GM18526 (cell line): ENCODE data around the gene CTBP1.

Experiments
- POLR2A ChIP-seq: IDR thresholded peaks from 3 replicates; pipeline ENCODE4 v1.6.1; 2011; ENCODE audit not compliant: insufficient read length; ENCODE audit errors: extremely low read depth

The CTBP1 gene

DNA sequence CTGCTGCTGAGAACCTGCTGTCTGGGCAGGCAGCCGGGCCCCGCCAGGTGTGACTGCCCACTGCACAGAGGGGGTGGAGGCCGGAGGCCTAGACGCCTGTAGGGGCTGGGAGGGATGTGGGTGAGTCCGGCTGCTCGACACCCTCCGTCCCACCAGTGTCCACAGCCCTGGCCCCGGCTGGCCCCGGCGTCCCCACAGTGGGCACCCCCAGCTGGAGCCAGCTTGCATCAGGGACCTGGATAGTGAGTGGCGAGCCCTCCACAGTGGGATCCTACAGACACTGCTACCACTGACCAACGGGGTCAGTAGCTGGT is 41.8 kb downstream of the CTBP1 start:
- no peak for TF ChIP-seq POLR2A

- TF ChIP-seq POLR2A, result no peak
These were observed 42.4 kb downstream of the CTBP1 start for GRCh38 chr4:1206299-1207156.

DNA sequence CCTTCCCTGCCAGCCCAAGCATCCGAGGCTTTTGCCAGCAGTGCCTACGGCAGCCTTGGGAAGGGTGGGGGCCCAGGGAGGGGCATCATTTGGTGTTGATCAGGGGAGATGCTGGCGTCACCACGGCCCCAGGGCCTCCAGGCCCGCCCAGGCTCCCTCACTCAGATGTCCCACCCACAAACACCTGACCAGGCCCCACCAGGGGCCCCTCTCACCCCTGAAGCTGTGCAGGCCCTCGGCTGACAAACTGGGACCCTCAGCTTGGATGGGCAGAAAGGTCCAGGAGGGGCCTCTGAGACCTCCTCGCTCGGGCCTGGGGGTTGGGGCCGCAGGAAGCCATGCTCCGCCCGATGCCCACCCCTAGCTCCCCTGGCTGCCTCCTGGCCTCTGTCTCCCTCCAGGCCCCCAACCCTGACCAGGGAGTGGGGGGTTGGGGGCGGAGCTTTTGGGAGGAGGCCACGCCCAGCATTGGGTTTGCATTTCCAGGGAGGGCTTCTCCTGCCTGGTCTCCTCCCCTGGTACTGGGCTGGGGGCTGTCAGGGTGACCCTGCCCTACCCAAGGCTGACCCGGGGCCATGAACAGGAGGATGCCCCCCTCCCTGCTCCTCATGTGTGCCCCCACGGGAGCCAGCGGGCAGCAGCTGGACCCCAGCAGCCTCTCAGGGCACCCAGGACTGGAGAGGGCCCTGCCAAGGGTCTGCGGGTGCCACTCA is 43.2 kb downstream of the CTBP1 start:
- no peak for TF ChIP-seq POLR2A

DNA sequence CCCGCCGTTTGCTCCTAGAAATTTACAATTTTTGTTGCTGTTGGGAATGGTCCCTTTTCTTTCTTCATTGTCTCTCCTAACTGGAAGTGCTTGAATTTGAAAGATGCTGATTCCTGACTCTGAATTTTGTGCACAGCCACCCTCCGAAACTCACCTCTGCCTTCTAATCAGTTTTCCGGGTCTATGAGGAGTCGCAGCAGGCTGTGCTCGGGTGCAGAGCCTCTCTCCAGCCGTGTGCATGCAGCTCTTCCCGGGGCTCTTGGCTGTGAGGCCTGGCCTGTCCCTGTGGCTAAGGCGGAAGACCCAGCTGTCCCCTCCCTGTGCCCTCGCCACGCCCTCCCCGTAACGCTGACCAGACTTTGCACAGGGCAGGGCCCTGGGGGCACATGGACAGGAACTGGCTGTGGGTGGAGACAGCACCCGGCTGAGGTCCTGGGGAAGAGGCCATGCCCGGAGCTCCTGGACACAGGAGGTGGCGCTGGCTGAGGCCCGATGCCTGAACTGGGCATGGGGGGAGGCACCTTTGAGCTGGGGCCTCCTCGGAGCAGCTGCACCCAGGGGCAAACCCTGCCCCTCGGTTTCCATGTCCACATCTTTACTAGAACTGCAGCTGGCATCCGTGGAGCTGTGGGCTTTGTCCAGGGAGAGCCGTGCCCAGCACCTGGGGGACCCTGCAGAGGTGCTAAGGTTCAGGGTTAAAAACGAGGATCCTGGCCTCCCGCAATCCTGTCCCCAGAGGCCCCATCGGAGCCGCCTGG is 43.9 kb downstream of the CTBP1 start:
- no peak for TF ChIP-seq POLR2A

DNA sequence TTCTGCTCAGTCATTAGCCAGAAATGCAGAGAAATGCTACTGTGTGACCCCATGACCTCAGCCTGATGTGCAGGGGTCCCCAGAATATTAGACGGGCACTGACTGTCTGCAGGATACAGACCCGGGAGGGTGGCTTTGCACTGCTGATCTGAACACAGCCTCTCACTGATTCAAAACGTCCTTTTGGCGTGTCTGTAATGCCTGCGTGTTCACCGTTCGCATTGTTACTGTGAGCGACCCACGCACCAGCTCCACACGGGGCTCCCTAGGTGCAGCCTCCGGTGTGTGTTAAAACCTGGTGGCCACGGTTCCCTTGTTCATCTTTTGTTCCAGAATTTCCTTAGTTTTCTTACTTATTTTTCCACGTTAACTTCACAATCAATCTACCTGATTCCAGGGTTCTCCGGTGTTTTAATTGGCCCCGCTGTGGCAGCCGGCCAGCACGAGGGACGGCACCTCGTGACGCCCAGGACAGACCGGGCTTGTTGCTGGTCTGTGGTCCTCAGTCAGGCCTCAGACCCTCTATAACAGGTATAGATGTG is 44.6 kb downstream of the CTBP1 start:
- TF ChIP-seq POLR2A, result no peak

GRCh38 chr4:1203026-1203616 is 45.8 kb downstream of the CTBP1 start:
- no peak for TF ChIP-seq POLR2A

GRCh38 chr4:1202526-1203011 is 46.4 kb downstream of the CTBP1 start:
- no peak for TF ChIP-seq POLR2A

DNA sequence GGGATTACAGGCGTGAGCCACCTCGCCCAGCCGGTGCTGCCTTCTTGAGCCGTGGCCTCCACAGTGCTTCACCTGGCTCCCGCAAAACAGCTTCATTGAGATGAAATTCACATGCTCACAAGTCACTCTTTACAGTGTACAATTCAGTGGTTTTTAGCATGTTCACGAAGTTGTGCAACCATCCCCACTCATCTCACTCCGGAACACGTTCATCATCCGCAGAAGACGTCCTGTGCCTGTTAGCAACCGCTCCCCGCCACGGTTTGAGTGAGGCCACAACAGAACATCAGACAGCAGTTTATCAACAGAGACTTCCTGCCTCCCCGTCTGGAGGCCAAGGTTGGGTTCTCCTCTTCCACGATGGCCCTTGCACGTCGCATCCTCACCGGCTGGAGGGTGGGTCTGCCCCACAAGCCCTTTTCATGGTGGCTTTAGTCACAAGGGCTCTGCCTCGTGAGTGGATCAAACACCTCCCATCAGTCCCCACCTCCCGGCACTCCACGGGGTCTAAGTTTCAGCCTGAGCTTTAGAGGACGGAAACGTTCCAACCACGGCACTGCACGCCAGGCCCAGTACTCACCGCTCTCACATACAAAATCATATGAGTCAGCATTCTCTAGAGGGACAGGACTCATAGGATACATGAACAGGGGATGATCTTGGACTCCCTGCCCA is 46.9 kb downstream of the CTBP1 start:
- no peak for TF ChIP-seq POLR2A

GRCh38 chr4:1200425-1201035 is 48.4 kb downstream of the CTBP1 start:
- no peak for TF ChIP-seq POLR2A

DNA sequence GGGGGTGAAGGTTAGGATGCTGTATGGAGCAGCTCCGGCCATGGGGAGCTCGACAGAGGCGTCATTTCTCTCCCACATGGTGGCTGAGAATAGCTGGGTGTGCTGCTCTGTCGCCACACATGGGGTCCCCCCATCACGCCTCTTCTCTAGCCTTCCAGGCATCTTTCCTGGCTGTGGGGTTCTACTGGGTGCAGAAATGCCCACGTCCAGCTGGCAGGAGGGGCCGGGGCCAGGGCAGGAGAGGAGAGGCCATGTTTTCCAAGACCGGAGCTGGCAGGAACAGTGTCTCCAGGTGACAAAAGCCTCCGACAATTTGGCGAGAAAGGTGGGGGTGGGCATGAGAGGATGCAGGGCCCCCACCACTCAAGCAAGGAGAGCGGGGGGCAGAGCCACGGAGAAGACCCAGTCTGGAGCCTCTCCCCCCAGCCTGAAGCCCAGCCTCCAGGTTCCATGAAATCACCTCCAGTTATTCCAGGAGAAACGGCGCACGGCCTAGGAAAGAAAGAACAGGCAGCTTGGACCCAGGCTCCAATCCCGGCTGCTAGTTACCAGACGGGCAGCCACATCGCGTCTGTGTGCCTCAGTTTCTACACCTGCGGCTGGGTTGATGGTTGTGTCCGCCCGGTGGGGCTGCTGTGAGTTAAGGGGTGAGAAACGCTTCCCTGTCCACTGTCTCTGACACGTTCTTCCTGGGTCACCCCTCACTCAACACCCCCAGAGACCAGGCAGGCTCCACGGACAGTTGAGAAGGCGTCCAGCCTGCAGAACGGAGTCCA is 49.2 kb downstream of the CTBP1 start:
- TF ChIP-seq POLR2A, result no peak

DNA sequence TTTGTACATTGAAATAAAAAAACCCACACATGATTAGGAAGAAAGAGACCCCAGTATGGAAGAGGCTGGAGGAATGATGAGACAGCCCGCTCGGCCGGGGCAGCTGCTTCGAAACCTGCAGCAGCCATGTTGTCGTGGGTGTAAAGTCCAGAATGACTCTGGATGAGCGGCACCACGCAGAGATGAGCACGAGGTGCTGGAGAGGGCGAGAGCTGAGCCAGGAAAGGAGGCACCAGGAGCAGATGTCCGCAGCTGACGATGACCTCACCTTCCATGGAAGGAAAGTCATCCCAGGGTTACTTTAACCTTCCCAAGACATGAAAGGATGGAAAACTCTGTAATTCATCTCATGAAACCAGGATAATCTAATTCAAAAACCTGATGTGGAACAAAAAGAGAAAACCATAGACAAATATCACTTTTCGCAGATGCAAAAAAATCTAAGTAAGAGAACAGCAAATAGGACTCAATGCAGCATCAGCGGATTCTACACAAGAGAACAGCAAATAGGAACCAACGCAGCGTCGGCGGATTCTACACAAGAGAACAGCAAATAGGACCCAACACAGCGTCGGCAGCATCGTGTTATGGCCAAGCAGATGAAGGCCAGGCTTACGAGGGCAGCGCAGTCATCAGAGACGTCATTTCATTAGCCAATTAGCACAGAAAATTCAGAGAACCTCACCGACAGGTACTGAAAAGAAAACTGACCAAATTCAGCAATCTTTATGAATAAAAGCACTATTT is 50.7 kb downstream of the CTBP1 start:
- TF ChIP-seq POLR2A, result no peak

DNA sequence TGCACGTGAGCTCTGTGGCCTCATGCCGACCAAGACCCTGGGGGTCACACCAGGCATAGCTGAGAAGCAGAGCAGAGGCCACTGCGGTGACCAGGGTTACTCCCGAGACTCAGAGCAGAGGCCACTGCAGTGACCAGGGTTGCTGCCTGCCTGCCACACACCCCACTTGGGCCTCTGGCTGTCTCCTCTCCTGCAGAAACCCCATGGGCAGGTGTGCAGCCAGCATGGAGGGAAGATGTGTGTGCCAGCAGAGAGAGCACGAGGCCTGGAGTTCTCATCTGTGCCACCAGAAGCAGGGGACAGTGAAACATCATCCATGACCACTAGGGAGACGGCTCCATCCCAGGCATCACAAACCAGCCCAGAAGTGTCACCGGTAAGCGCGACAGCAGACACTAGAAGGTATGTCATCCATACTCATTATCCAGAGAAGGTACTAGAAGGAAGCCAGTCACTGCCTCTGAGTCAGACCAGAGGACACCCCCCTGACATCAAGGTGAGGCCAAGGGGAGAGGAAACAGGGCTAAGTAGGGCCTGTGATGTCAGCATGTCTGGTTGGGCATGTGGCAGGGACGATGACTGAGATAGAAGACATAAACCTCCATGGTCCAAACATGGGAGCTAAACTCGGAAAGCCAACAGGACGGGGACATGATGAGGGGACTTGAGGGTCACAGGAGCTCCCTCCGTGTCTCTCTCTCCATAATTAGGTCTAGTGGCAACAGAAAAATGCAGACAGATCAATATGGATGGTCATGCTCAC is 52.3 kb downstream of the CTBP1 start:
- TF ChIP-seq POLR2A, result no peak
